H1 (cell line): ENCODE results near the gene RASGEF1C. TPM values are rescaled to one million over a fixed set of nuclear protein-coding genes. Genes with fewer than 3 reads are reported as not detected.

Source experiments
- CHD7 ChIP-seq: fragments of 300-600 bp; sonication (generic); IDR thresholded peaks from 2 replicates; pipeline ENCODE4 v1.7.1; 2012; ENCODE audit warnings: low read length, moderate library complexity, mild to moderate bottlenecking, inconsistent platforms; ENCODE audit not compliant: insufficient replicate concordance
- CTCF ChIP-seq, 3 experiments: IDR thresholded peaks; 1 replicate in 2 of 3; 2 replicates in 1 of 3; pipeline versions ENCODE4 v1.5.1 to v1.6.1; 2011; ENCODE audit warnings: low read length in 3 of 3, mild to moderate bottlenecking in 3 of 3, inconsistent platforms in 2 of 3, low read depth in 1 of 3, moderate library complexity in 1 of 3; ENCODE audit not compliant: insufficient read depth in 1 of 3; ENCODE audit errors: control extremely low read depth in 1 of 3
- E2F6 ChIP-seq: IDR thresholded peaks from 2 replicates; pipeline ENCODE4 v1.6.1; 2012; ENCODE audit warnings: inconsistent platforms
- FOSL1 ChIP-seq: IDR thresholded peaks from 2 replicates; pipeline ENCODE4 v1.6.1; 2011; ENCODE audit warnings: mild to moderate bottlenecking, low read depth, low read length, moderate library complexity; ENCODE audit not compliant: insufficient read depth
- HDAC2 ChIP-seq, 2 experiments: fragments of 300-600 bp in 1 of 2; sonication (generic) in 1 of 2; IDR thresholded peaks; 2 replicates each; pipeline ENCODE4 v1.6.1; 2011 to 2012; ENCODE audit warnings: low read depth in 2 of 2, low read length in 2 of 2, mild to moderate bottlenecking in 2 of 2, moderate library complexity in 2 of 2, borderline replicate concordance in 1 of 2, inconsistent platforms in 1 of 2
- POLR2A ChIP-seq, 2 experiments: IDR thresholded peaks; 1 replicate in 1 of 2; 2 replicates in 1 of 2; pipeline ENCODE4 v1.6.1; 2011; ENCODE audit warnings: low read depth in 2 of 2, low read length in 2 of 2, mild to moderate bottlenecking in 2 of 2; ENCODE audit errors: control extremely low read depth in 1 of 2
- SIRT6 ChIP-seq: IDR thresholded peaks from one replicate; pipeline ENCODE4 v1.7.1; 2012; ENCODE audit warnings: low read length, inconsistent platforms
- TEAD4 ChIP-seq: IDR thresholded peaks from 2 replicates; pipeline ENCODE4 v1.6.1; 2012; ENCODE audit warnings: low read depth, low read length, inconsistent platforms, mixed read lengths
- polyA plus RNA-seq, 7 experiments: library from polyadenylated mRNA; depleted of rRNA in 3 of 7; stranded (reverse) in 5 of 7; unstranded in 2 of 7; fragments of >200 nt in 5 of 7; fragments of 200-250 nt in 2 of 7; gene quantifications; 1 replicate in 5 of 7; 2 replicates in 1 of 7; 4 replicates in 1 of 7; pipeline versions ENCODE4 v1.2.1 to v1.2.3, GENCODE V29; 2011 to 2013; ENCODE audit warnings: missing spikeins in 2 of 7, mixed read lengths in 2 of 7
- total RNA-seq: library from RNA; stranded (reverse); fragmentation: NEBNext Ultra II Directional; extraction: Animal tissue kit (Norgen Biotek cat#: 25700); gene quantifications from 2 replicates; pipeline ENCODE4 v1.2.1, GENCODE V29; 2021

RASGEF1C gene
- total and polyA plus RNA-seq, 2 of the 8 experiments (the other 6 are each of a cell fraction or from before 2014, with no cell fraction given) = 0.26 to 0.61 TPM

- no peak for TF ChIP-seq CHD7
- TF ChIP-seq E2F6 = no peak
- no peak for TF ChIP-seq HDAC2 (IDR thresholded peaks at IDR 0.05; ENCODE audit: borderline replicate concordance in 1 of 2, low read depth in 2 of 2, low read length in 2 of 2)
- no peak for TF ChIP-seq POLR2A (IDR thresholded peaks at IDR 0.05; ENCODE audit: control extremely low read depth in 1 of 2, low read depth in 2 of 2, low read length in 2 of 2)
- no peak for TF ChIP-seq CTCF (IDR thresholded peaks at IDR 0.05; ENCODE audit: control extremely low read depth in 1 of 3, insufficient read depth in 1 of 3, low read depth in 1 of 3, low read length in 3 of 3)
- no peak for TF ChIP-seq SIRT6
- TF ChIP-seq TEAD4 = no peak
- no peak for TF ChIP-seq FOSL1
These were observed 68.9 kb downstream of the RASGEF1C start (continued) for GRCh38 chr5:180140079-180140554.
